ENCODE measurements around the gene EID2B.

EID2B gene

DNA sequence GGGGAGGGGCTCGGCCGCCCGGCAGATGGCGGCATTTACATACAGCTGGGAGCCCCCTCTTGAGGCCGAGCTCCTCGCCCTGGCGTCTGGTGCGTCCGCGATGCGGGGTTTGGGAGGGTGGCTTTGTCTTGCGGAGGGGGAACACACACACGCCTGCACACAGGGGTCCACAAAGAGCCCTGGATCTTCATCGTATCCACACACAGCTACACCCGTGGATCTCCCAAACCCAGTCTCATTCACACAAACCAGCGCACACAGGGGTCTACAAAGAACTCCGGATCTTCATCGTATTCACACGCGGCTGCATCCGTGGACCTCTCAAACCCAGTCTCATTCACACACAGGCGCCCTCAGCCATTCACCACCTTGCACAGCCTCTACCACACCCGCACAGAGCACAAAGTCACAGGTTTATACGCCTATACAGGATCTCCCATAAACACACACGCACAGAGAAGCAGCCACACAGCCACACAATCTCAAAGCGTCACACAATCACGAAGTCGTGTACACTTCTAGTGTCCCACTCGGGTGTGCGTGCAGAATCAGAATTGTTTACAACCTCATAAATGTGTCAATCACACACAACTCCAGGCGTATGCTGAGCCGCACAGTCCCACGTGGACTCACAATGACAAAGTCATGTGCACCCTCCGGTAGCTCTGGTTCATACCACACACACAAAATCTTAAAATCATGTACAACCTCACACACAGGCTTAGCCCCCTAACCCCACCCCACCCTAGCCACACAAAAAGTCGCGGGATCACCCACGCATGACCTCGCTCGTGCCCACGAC is 34.5 kb downstream of the EID2B start:
- Mint-ChIP-seq H3K27me3 (peaks cover 35% of the 10 kb centered on the region), H3K9me3 (no peaks in the 10 kb centered on the region), H3K4me1 (peaks cover 28% of the 10 kb centered on the region), H3K4me3 (peak overlapping the region; percentile 61), H3K27ac (peak overlapping the region; percentile 40), H3K36me3 (no peaks in the 10 kb centered on the region)
- ATAC-seq = peak; percentile 62

DNA sequence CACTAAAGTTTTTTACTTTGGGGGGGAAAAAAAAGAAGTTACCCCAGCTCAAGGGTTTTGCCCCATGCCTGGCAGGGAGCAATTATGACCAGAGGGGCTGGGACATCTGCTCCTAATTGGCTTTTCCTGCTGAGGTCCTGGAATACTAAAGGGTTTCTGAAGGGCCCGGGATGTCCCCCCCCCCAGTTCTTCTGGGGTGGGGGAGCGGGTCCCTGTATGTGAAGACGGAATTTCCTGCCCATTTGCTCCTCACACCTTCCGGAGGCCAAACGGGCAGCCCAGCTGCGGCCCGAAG is 35.0 kb downstream of the EID2B start:
- no peaks in the 10 kb centered on the region for H3K9me3 Mint-ChIP-seq
- peaks cover 26% of the 10 kb centered on the region for H3K4me1 Mint-ChIP-seq
- no peak overlapping the region for H3K4me3 Mint-ChIP-seq
- H3K27ac Mint-ChIP-seq = no peak overlapping the region
- H3K27me3 Mint-ChIP-seq = peaks cover 31% of the 10 kb centered on the region
- H3K36me3 Mint-ChIP-seq = no peaks in the 10 kb centered on the region
- ATAC-seq = no peak

DNA sequence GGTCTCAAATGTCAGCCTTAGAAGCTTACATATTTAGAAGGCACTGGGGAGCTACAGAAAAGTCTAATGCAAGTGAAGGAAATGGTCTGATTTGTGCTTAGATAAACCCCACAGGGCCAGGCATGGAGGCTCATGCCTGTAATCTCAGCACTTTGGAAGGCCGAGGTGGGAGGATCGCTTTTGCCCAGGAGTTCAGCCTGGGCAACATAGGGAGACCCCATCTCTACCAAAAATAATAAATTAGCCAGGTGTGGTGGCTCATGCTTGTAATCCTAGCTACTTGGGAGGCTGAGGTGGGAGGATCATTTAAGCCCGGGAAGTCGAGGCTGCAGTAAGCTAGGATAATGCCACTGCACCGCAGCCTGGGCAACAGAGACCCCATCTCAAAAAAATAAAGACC is 36.6 kb downstream of the EID2B start:
- Mint-ChIP-seq H3K4me1 (peaks cover 26% of the 10 kb centered on the region), H3K4me3 (no peak overlapping the region), H3K9me3 (no peaks in the 10 kb centered on the region), H3K27me3 (peaks cover 31% of the 10 kb centered on the region), H3K36me3 (no peaks in the 10 kb centered on the region), H3K27ac (no peak overlapping the region)
- ATAC-seq = no peak

DNA sequence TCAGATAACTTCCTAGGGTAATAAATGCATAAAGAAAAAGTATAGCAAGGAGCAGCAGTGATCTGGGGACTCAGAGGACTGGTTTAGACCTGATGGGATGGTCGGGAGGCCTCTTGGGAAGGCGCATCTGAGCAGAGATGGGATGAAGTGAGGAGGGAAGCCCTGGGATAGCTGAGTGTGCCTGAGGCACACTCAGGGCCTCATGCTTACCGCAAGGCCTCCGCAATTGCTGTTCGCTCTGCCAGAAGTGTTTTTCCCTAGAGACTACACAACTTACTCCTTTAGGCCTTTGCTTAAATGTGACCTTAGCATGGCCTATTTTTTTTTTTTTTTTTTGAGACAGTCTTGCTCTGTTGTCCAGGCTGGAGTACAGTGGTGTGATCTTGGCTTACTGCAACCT is 38.0 kb downstream of the EID2B start:
- no peaks in the 10 kb centered on the region for H3K9me3 Mint-ChIP-seq
- peaks cover 19% of the 10 kb centered on the region for H3K27me3 Mint-ChIP-seq
- H3K4me3 Mint-ChIP-seq = no peak overlapping the region
- H3K4me1 Mint-ChIP-seq = peaks cover 22% of the 10 kb centered on the region
- H3K36me3 Mint-ChIP-seq = peaks cover 7% of the 10 kb centered on the region
- H3K27ac Mint-ChIP-seq = no peak overlapping the region
- no peak for ATAC-seq

DNA sequence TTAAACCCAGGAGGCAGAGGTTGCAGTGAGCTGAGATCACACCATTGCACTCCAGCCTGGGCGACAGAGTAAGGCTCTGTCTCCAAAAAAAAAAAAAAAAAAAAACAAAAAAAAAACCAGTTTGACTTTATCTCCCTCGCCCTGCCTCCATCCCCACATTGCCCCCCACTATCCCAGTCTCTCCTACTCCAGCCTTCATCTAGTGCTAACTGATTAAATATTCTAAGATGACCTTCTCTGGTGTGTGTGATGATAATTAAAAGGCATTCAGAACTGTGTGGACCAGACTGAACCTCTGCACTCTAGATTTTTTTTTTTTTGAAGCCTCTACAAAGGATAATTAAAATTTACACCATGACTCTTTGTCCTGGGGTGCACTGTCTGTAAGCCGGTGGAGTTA is 39.9 kb downstream of the EID2B start:
- no peak for ATAC-seq
- no peak overlapping the region for H3K4me3 Mint-ChIP-seq
- H3K9me3 Mint-ChIP-seq = no peaks in the 10 kb centered on the region
- peaks cover 23% of the 10 kb centered on the region for H3K36me3 Mint-ChIP-seq
- H3K27ac Mint-ChIP-seq = no peak overlapping the region
- H3K27me3 Mint-ChIP-seq = peaks cover 1% of the 10 kb centered on the region
- H3K4me1 Mint-ChIP-seq = peaks cover 3% of the 10 kb centered on the region

DNA sequence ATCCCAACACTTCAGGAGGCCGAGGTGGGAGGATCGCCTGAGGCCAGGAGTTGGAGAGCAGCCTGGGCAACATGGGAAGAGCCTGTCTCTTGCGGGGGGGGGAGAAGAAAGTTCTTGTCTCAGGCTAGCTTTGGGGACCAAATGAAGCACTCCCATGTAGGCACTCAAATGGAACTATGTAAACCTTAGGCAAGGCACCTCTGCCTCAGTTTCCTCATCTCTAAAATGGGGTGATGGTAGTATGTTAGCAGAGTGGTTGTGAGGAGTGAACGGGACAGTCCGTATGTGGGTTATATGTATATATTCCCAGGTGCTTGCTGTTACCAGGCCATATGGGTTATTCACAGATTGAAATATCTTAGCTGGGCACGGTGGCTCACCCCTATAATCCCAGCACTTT is 40.4 kb downstream of the EID2B start:
- ATAC-seq = no peak
- H3K27ac Mint-ChIP-seq = no peak overlapping the region
- H3K27me3 Mint-ChIP-seq = no peaks in the 10 kb centered on the region
- H3K36me3 Mint-ChIP-seq = peaks cover 25% of the 10 kb centered on the region
- H3K4me3 Mint-ChIP-seq = no peak overlapping the region
- H3K9me3 Mint-ChIP-seq = no peaks in the 10 kb centered on the region
- H3K4me1 Mint-ChIP-seq = no peaks in the 10 kb centered on the region

DNA sequence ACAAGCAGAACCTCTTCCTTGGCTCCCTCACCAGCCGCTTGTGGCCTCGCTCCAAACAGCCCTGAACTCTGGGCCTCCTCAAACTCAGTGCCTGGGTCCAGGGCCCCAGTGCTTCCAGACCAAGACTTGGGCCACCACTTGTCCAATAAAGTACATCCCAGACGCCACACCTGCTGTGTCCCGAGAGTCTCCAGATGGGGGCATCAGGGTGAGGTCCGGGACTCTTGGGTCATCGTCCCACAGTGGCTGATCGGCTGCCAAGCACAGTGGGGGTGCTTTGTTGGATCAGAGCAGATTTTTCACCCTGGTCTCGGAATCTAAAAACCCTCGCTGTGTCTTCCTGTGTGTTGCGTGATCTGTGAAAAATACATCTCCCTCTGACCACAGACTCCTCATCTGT is 42.9 kb downstream of the EID2B start:
- no peaks in the 10 kb centered on the region for H3K27me3 Mint-ChIP-seq
- peaks cover 41% of the 10 kb centered on the region for H3K36me3 Mint-ChIP-seq
- no peak for ATAC-seq
- H3K4me3 Mint-ChIP-seq = no peak overlapping the region
- H3K9me3 Mint-ChIP-seq = no peaks in the 10 kb centered on the region
- H3K27ac Mint-ChIP-seq = no peak overlapping the region
- H3K4me1 Mint-ChIP-seq = no peaks in the 10 kb centered on the region

DNA sequence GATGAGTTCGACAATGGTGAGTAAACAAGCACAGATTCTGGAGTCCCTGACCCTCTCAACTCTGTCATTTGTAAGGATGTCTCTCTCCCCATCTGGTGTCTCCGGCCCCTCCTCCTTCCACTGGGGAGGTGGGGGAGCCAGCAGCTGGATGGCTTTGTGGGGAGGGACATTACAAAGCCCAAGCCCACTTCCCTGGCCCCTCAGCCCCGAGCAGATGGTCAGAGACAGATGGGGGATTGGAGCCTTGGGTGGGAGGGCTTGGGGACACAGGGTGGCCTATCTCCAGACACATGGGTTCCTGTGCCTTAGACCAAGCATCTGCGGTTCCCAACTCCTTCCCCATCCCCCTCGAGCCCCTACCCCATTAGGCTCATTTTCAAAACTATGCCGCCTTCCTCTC is 49.5 kb downstream of the EID2B start:
- Mint-ChIP-seq H3K27ac (no peak overlapping the region), H3K9me3 (no peaks in the 10 kb centered on the region)

DNA sequence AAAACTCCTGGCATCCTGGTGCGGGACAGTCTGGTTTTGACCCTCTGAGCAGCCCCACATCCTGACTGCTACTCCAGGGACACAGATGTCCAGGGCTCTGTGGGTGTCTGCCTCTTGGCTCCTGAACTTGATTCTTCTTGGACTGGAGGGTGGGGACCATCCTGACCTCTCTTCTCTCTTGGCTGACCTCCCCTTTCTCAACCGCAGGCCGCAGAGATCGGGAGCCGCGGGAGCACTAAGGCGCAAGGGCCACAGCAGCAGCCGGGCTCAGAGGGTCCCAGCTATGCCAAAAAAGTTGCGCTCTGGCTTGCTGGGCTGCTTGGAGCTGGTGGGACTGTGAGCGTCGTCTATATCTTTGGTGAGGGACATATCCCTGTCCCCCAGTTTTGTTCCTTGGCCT is 51.0 kb downstream of the EID2B start:
- Mint-ChIP-seq H3K27me3 (no peaks in the 10 kb centered on the region), H3K4me3 (peak overlapping the region; percentile 90), H3K9me3 (no peaks in the 10 kb centered on the region), H3K4me1 (peaks cover 24% of the 10 kb centered on the region), H3K36me3 (peaks cover 30% of the 10 kb centered on the region), H3K27ac (peak overlapping the region; percentile 91)
- ATAC-seq = no peak

More for the DNA sequence above, 49.5 kb downstream of the EID2B start:
- no peak for ATAC-seq
- Mint-ChIP-seq H3K4me1 (peaks cover 24% of the 10 kb centered on the region), H3K4me3 (no peak overlapping the region), H3K36me3 (peaks cover 31% of the 10 kb centered on the region), H3K27me3 (no peaks in the 10 kb centered on the region)

DNA sequence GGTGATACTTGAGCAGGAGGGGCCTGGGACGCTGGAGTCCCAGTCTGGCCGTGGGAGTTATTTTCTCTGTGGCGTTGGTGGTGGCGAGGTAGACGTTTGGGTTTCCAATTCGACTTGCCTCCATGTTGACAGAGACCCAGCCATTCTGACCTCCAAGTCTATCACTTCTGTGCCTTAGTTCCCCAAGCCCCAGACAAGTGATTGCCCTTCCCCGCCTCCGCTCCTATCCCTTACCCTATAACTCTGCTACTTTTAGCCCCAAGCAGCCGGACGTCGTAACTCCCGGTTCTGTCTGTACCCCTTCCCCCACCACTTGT is 51.5 kb downstream of the EID2B start:
- H3K9me3 Mint-ChIP-seq = no peaks in the 10 kb centered on the region
- H3K4me1 Mint-ChIP-seq = peaks cover 24% of the 10 kb centered on the region
- H3K36me3 Mint-ChIP-seq = peaks cover 30% of the 10 kb centered on the region
- peak overlapping the region; percentile 90 for H3K4me3 Mint-ChIP-seq
- ATAC-seq = no peak
- no peaks in the 10 kb centered on the region for H3K27me3 Mint-ChIP-seq
- peak overlapping the region; percentile 91 for H3K27ac Mint-ChIP-seq
